ENCODE data around the gene RTRAF. TPM values are rescaled to one million over a fixed set of nuclear protein-coding genes. Genes with fewer than 3 reads are reported as not detected.

Gene RTRAF
- total and polyA plus RNA-seq, 2 experiments from 2014 or later: 150 to 729 TPM

DNA sequence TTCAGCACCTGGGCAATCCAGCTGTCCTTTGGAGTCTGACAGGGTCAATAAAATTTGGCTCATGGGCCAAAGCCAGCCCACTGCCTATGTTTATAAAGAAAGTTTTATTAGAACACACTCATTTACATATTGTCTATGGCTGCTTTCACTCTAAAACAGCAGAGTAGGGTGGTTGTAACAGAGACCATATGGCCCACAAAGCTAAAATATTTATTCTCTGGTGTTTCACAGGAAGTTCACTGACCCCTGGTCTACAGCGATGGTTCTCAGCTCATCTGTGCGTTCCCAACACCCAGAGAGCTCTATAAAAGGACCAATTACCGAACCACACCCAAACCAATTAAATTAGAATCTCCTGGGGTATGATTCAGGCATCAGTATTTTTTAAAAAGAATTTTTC, 37.7 kb upstream of the RTRAF start:
- Histone ChIP-seq H4K20me1 (replicated peaks; ENCODE audit: insufficient read depth) (no peaks in the 10 kb centered on the region), H3F3A (replicated peaks; ENCODE audit: low read depth) (no peaks in the 10 kb centered on the region), H2AFZ (no peak overlapping the region), H3K4me3 (no peak overlapping the region), H3K4me2 (no peak overlapping the region), H3K9me2 (ENCODE audit: insufficient read depth) (peaks cover 6% of the 10 kb centered on the region; the same call in 1 of the 2 replicates), H3K4me1 (ENCODE audit: insufficient read depth) (no peaks in the 10 kb centered on the region), H3K27ac (ENCODE audit: low read depth) (no peak overlapping the region), H3K36me3 (ENCODE audit: insufficient read depth) (no peaks in the 10 kb centered on the region), H3K79me2 (replicated peaks; ENCODE audit: insufficient read depth) (no peaks in the 10 kb centered on the region), H3K27me3 (ENCODE audit: insufficient read depth) (no peaks in the 10 kb centered on the region)
- peaks cover 4% of the 10 kb centered on the region; the same call in 1 of the 3 replicates for H3K9me3 Mint-ChIP-seq
- TF ChIP-seq ZNF331 (CRISPR knock-in tag; IDR thresholded peaks at IDR 0.05; ENCODE audit: low read depth) (no peak), POLR2AphosphoS5 (IDR thresholded peaks at IDR 0.05; ENCODE audit: low read depth) (no peak), NANOG (IDR thresholded peaks at IDR 0.05; ENCODE audit: borderline replicate concordance) (no peak), ZNF114 (CRISPR knock-in tag; IDR thresholded peaks at IDR 0.05) (no peak), ZNF462 (CRISPR knock-in tag; IDR thresholded peaks at IDR 0.05) (no peak), JUNB (IDR thresholded peaks at IDR 0.05; ENCODE audit: unreplicated experiment) (no peak), CREB1 (CRISPR knock-in tag; IDR thresholded peaks at IDR 0.05; ENCODE audit: low read depth) (no peak)
- TF ChIP-seq, protein P1, sequence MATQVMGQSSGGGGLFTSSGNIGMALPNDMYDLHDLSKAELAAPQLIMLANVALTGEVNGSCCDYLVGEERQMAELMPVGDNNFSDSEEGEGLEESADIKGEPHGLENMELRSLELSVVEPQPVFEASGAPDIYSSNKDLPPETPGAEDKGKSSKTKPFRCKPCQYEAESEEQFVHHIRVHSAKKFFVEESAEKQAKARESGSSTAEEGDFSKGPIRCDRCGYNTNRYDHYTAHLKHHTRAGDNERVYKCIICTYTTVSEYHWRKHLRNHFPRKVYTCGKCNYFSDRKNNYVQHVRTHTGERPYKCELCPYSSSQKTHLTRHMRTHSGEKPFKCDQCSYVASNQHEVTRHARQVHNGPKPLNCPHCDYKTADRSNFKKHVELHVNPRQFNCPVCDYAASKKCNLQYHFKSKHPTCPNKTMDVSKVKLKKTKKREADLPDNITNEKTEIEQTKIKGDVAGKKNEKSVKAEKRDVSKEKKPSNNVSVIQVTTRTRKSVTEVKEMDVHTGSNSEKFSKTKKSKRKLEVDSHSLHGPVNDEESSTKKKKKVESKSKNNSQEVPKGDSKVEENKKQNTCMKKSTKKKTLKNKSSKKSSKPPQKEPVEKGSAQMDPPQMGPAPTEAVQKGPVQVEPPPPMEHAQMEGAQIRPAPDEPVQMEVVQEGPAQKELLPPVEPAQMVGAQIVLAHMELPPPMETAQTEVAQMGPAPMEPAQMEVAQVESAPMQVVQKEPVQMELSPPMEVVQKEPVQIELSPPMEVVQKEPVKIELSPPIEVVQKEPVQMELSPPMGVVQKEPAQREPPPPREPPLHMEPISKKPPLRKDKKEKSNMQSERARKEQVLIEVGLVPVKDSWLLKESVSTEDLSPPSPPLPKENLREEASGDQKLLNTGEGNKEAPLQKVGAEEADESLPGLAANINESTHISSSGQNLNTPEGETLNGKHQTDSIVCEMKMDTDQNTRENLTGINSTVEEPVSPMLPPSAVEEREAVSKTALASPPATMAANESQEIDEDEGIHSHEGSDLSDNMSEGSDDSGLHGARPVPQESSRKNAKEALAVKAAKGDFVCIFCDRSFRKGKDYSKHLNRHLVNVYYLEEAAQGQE (IDR thresholded peaks at IDR 0.05; ENCODE audit: unreplicated experiment): no peak
- TF ChIP-seq, protein P2, sequence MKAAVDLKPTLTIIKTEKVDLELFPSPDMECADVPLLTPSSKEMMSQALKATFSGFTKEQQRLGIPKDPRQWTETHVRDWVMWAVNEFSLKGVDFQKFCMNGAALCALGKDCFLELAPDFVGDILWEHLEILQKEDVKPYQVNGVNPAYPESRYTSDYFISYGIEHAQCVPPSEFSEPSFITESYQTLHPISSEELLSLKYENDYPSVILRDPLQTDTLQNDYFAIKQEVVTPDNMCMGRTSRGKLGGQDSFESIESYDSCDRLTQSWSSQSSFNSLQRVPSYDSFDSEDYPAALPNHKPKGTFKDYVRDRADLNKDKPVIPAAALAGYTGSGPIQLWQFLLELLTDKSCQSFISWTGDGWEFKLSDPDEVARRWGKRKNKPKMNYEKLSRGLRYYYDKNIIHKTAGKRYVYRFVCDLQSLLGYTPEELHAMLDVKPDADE (IDR thresholded peaks at IDR 0.05): no peak
- DNase-seq (ENCODE audit: low spot score) (no peak), ATAC-seq (no peak)
- H3K27ac Mint-ChIP-seq: no peak overlapping the region
- H3K36me3 Mint-ChIP-seq (ENCODE audit: low read depth): no peaks in the 10 kb centered on the region; the same call in 2 of the 3 replicates
- H3K4me3 Mint-ChIP-seq: no peak overlapping the region
- no peaks in the 10 kb centered on the region for H3K27me3 Mint-ChIP-seq (ENCODE audit: insufficient read depth, low read depth, poor library complexity)
- no peaks in the 10 kb centered on the region for H3K4me1 Mint-ChIP-seq
